ENCODE results near the gene CTNND1. TPM values are rescaled to one million over a fixed set of nuclear protein-coding genes. Genes with fewer than 3 reads are reported as not detected.
"Not testable (repeated sequence)": the region's sequence is repeated elsewhere in the genome, so short reads cannot be mapped to it uniquely, and the experiment has no call there.

Gene CTNND1
- polyA plus RNA-seq, result 100 to 1,000 TPM in 2 of 4 donors, 10 to 100 TPM in 2; 62.2 to 195 (median 119) TPM
- long read RNA-seq, donor 1, full-length matches to known transcripts, result 17 of 73 reads
- long read RNA-seq, donor 1, partial matches to known transcripts, result 56 of 73 reads
- long read RNA-seq, donor 1, other reads (novel, unspliced or antisense), result 0 of 73 reads
- long read RNA-seq, donor 2, full-length matches to known transcripts, result 6 of 11 reads
- long read RNA-seq, donor 2, partial matches to known transcripts, result 5 of 11 reads
- long read RNA-seq, donor 2, other reads (novel, unspliced or antisense), result 0 of 11 reads
- long read RNA-seq, donor 3, partial matches to known transcripts, result 17 of 17 reads
- long read RNA-seq, donor 3, other reads (novel, unspliced or antisense), result 0 of 17 reads
- long read RNA-seq, donor 4, result 0 reads
- long read RNA-seq, donor 5, partial matches to known transcripts, result 0 of 1 reads
- long read RNA-seq, donor 5, other reads (novel, unspliced or antisense), result 0 of 1 reads
- long read RNA-seq, donor 6, full-length matches to known transcripts, result 5 of 24 reads
- long read RNA-seq, donor 6, partial matches to known transcripts, result 19 of 24 reads
- long read RNA-seq, donor 6, other reads (novel, unspliced or antisense), result 0 of 24 reads
- long read RNA-seq, donor 7, result 0 reads
- long read RNA-seq, donor 8, full-length matches to known transcripts, result 1 of 1 reads
- long read RNA-seq, donor 8, partial matches to known transcripts, result 0 of 1 reads
- long read RNA-seq, donor 8, other reads (novel, unspliced or antisense), result 0 of 1 reads
- long read RNA-seq, donor 9, full-length matches to known transcripts, result 1 of 13 reads
- long read RNA-seq, donor 9, partial matches to known transcripts, result 12 of 13 reads
- long read RNA-seq, donor 9, other reads (novel, unspliced or antisense), result 0 of 13 reads
- long read RNA-seq, donor 10, full-length matches to known transcripts, result 11 of 24 reads
- long read RNA-seq, donor 10, partial matches to known transcripts, result 13 of 24 reads
- long read RNA-seq, donor 10, other reads (novel, unspliced or antisense), result 0 of 24 reads

- peaks cover 0 to 11% (median 2%) of the 10 kb centered on the region in 3 donors for H3K4me1 ChIP-seq (ENCODE audit: control insufficient read depth in 3 of 3, insufficient read depth in 2 of 3, low read depth in 1 of 3, low read length in 2 of 3)
These were observed at the start of gene CTNND1 for GRCh38 chr11:57761301-57762234. TSS of gene CTNND1 (plus strand) at chr11:57761802. CDS start at chr11:57791479, 29,677 bp downstream.

GRCh38 chr11:57712256-57713150 lies 49.1 kb upstream of the CTNND1 start, which contains the start of gene TMX2:
TSS of gene TMX2 (plus strand) at chr11:57712593. CDS start at chr11:57712619, 26 bp downstream.
- Histone ChIP-seq H3K27ac (ENCODE audit: low read depth in 1 of 3, low read length in 2 of 3) (peak within 1 kb of the TSS; percentile 80 to 94 (median 89)), H3K36me3 (ENCODE audit: control insufficient read depth in 3 of 3, insufficient read depth in 2 of 3, low read depth in 1 of 3, low read length in 3 of 3) (no peaks in the 10 kb centered on the region), H3K4me3 (ENCODE audit: low read depth in 1 of 3, low read length in 3 of 3) (peak within 1 kb of the TSS; percentile 87 to 100 (median 91)), H3K4me1 (ENCODE audit: control insufficient read depth in 3 of 3, insufficient read depth in 2 of 3, low read depth in 1 of 3, low read length in 2 of 3) (peaks cover 8 to 19% (median 11%) of the 10 kb centered on the region in 3 donors), H3K27me3 (ENCODE audit: control insufficient read depth in 3 of 3, insufficient read depth in 3 of 3, low read length in 3 of 3) (no peaks in the 10 kb centered on the region), H3K9me3 (ENCODE audit: control insufficient read depth in 2 of 2, insufficient read depth in 1 of 2, low read depth in 1 of 2, low read length in 1 of 2) (no peaks in the 10 kb centered on the region)
- WGBS, 3 donors, result 0 to 1% (median 0%) methylated on average over 52 to 53 of the region's 53 CpGs
- FAIRE-seq (peak; percentile 97), DNase-seq (peak; percentile 97 to 99)

More at GRCh38 chr11:57761301-57762234, at the start of gene CTNND1:
- H3K27me3 ChIP-seq (ENCODE audit: control insufficient read depth in 3 of 3, insufficient read depth in 3 of 3, low read length in 3 of 3), result no peaks in the 10 kb centered on the region
- 10 to 21% (median 15%) methylated on average over 13 of the region's 13 CpGs for WGBS, 3 donors
- H3K9me3 ChIP-seq (ENCODE audit: control insufficient read depth in 2 of 2, insufficient read depth in 1 of 2, low read depth in 1 of 2, low read length in 1 of 2), result no peaks in the 10 kb centered on the region
- FAIRE-seq, result no peak
- H3K36me3 ChIP-seq (ENCODE audit: control insufficient read depth in 3 of 3, insufficient read depth in 2 of 3, low read depth in 1 of 3, low read length in 3 of 3), result peaks cover 0 to 6% (median 0%) of the 10 kb centered on the region in 3 donors
- H3K27ac ChIP-seq (ENCODE audit: low read depth in 1 of 3, low read length in 2 of 3), result peak within 1 kb of the TSS; percentile 95 to 99 (median 98)
- peak; percentile 96 to 97 for DNase-seq
- H3K4me3 ChIP-seq (ENCODE audit: low read depth in 1 of 3, low read length in 3 of 3), result peak within 1 kb of the TSS; percentile 47 to 76 (median 53)

- no peak overlapping the region for H3K27ac ChIP-seq (ENCODE audit: low read depth in 1 of 3, low read length in 2 of 3)
- no peak for FAIRE-seq
- 76 to 85% (median 81%) methylated on average over 2 of the region's 2 CpGs for WGBS, 3 donors
- no peak for DNase-seq
- peaks cover 0 to 7% (median 0%) of the 10 kb centered on the region in 3 donors for H3K36me3 ChIP-seq (ENCODE audit: control insufficient read depth in 3 of 3, insufficient read depth in 2 of 3, low read depth in 1 of 3, low read length in 3 of 3)
- peaks cover 8 to 19% (median 11%) of the 10 kb centered on the region in 3 donors for H3K4me1 ChIP-seq (ENCODE audit: control insufficient read depth in 3 of 3, insufficient read depth in 2 of 3, low read depth in 1 of 3, low read length in 2 of 3)
- no peaks in the 10 kb centered on the region for H3K27me3 ChIP-seq (ENCODE audit: control insufficient read depth in 3 of 3, insufficient read depth in 3 of 3, low read length in 3 of 3)
- peak overlapping the region in 2 of 3 donors; percentile 86 to 100 for H3K4me3 ChIP-seq (ENCODE audit: low read depth in 1 of 3, low read length in 3 of 3)
- H3K9me3 ChIP-seq (ENCODE audit: control insufficient read depth in 2 of 2, insufficient read depth in 1 of 2, low read depth in 1 of 2, low read length in 1 of 2), result peaks cover 0 to 3% of the 10 kb centered on the region in 2 donors
These were observed 47.8 kb upstream of the CTNND1 start for GRCh38 chr11:57713835-57714234.

GRCh38 chr11:57716726-57717125 lies 44.9 kb upstream of the CTNND1 start:
- H3K27me3 ChIP-seq (ENCODE audit: control insufficient read depth in 3 of 3, insufficient read depth in 3 of 3, low read length in 3 of 3); DNase-seq; H3K27ac ChIP-seq (ENCODE audit: low read depth in 1 of 3, low read length in 2 of 3); H3K9me3 ChIP-seq (ENCODE audit: control insufficient read depth in 2 of 2, insufficient read depth in 1 of 2, low read depth in 1 of 2, low read length in 1 of 2); H3K4me3 ChIP-seq (ENCODE audit: low read depth in 1 of 3, low read length in 3 of 3); FAIRE-seq: not testable (repeated sequence)
- Histone ChIP-seq H3K36me3 (ENCODE audit: control insufficient read depth in 3 of 3, insufficient read depth in 2 of 3, low read depth in 1 of 3, low read length in 3 of 3) (peaks cover 0 to 17% (median 0%) of the 10 kb centered on the region in 3 donors), H3K4me1 (ENCODE audit: control insufficient read depth in 3 of 3, insufficient read depth in 2 of 3, low read depth in 1 of 3, low read length in 2 of 3) (peaks cover 6 to 13% (median 7%) of the 10 kb centered on the region in 3 donors)
- 95 to 100% (median 98%) methylated on average over 6 to 34 of the region's 34 CpGs for WGBS, 3 donors

GRCh38 chr11:57727185-57727584 lies 34.4 kb upstream of the CTNND1 start:
- WGBS, 3 donors, result 67 to 82% (median 74%) methylated on average over 2 of the region's 2 CpGs
- H3K27ac ChIP-seq (ENCODE audit: low read depth in 1 of 3, low read length in 2 of 3), result no peak overlapping the region
- FAIRE-seq, result no peak
- peaks cover 0 to 15% (median 2%) of the 10 kb centered on the region in 3 donors for H3K36me3 ChIP-seq (ENCODE audit: control insufficient read depth in 3 of 3, insufficient read depth in 2 of 3, low read depth in 1 of 3, low read length in 3 of 3)
- no peak for DNase-seq
- no peaks in the 10 kb centered on the region for H3K27me3 ChIP-seq (ENCODE audit: control insufficient read depth in 3 of 3, insufficient read depth in 3 of 3, low read length in 3 of 3)
- H3K9me3 ChIP-seq (ENCODE audit: control insufficient read depth in 2 of 2, insufficient read depth in 1 of 2, low read depth in 1 of 2, low read length in 1 of 2), result no peaks in the 10 kb centered on the region
- peaks cover 0 to 4% (median 0%) of the 10 kb centered on the region in 3 donors for H3K4me1 ChIP-seq (ENCODE audit: control insufficient read depth in 3 of 3, insufficient read depth in 2 of 3, low read depth in 1 of 3, low read length in 2 of 3)
- H3K4me3 ChIP-seq (ENCODE audit: low read depth in 1 of 3, low read length in 3 of 3), result no peak overlapping the region

GRCh38 chr11:57728829-57729228 lies 32.8 kb upstream of the CTNND1 start:
- peaks cover 0 to 4% (median 0%) of the 10 kb centered on the region in 3 donors for H3K4me1 ChIP-seq (ENCODE audit: control insufficient read depth in 3 of 3, insufficient read depth in 2 of 3, low read depth in 1 of 3, low read length in 2 of 3)
- no peak overlapping the region for H3K4me3 ChIP-seq (ENCODE audit: low read depth in 1 of 3, low read length in 3 of 3)
- no peaks in the 10 kb centered on the region for H3K9me3 ChIP-seq (ENCODE audit: control insufficient read depth in 2 of 2, insufficient read depth in 1 of 2, low read depth in 1 of 2, low read length in 1 of 2)
- H3K27me3 ChIP-seq (ENCODE audit: control insufficient read depth in 3 of 3, insufficient read depth in 3 of 3, low read length in 3 of 3), result no peaks in the 10 kb centered on the region
- 61 to 63% (median 62%) methylated on average over 7 of the region's 7 CpGs for WGBS, 3 donors
- H3K36me3 ChIP-seq (ENCODE audit: control insufficient read depth in 3 of 3, insufficient read depth in 2 of 3, low read depth in 1 of 3, low read length in 3 of 3), result peaks cover 0 to 17% (median 2%) of the 10 kb centered on the region in 3 donors
- no peak for DNase-seq
- no peak overlapping the region for H3K27ac ChIP-seq (ENCODE audit: low read depth in 1 of 3, low read length in 2 of 3)
- FAIRE-seq, result no peak

- Histone ChIP-seq H3K4me1 (ENCODE audit: control insufficient read depth in 3 of 3, insufficient read depth in 2 of 3, low read depth in 1 of 3, low read length in 2 of 3) (peaks cover 0 to 4% (median 0%) of the 10 kb centered on the region in 3 donors), H3K4me3 (ENCODE audit: low read depth in 1 of 3, low read length in 3 of 3) (no peak overlapping the region), H3K27me3 (ENCODE audit: control insufficient read depth in 3 of 3, insufficient read depth in 3 of 3, low read length in 3 of 3) (no peaks in the 10 kb centered on the region), H3K27ac (ENCODE audit: low read depth in 1 of 3, low read length in 2 of 3) (no peak overlapping the region), H3K36me3 (ENCODE audit: control insufficient read depth in 3 of 3, insufficient read depth in 2 of 3, low read depth in 1 of 3, low read length in 3 of 3) (peaks cover 0 to 21% (median 0%) of the 10 kb centered on the region in 3 donors), H3K9me3 (ENCODE audit: control insufficient read depth in 2 of 2, insufficient read depth in 1 of 2, low read depth in 1 of 2, low read length in 1 of 2) (no peaks in the 10 kb centered on the region)
- FAIRE-seq, result no peak
- no peak for DNase-seq
- WGBS, 3 donors, result 87 to 90% (median 88%) methylated on average over 7 of the region's 7 CpGs
These were observed 32.1 kb upstream of the CTNND1 start for GRCh38 chr11:57729479-57729878.
